ENCODE results near the gene RPTOR.
A peak's percentile ranks its signal among the peaks of the same experiment; 100 is the strongest.

The RPTOR gene, protein sequence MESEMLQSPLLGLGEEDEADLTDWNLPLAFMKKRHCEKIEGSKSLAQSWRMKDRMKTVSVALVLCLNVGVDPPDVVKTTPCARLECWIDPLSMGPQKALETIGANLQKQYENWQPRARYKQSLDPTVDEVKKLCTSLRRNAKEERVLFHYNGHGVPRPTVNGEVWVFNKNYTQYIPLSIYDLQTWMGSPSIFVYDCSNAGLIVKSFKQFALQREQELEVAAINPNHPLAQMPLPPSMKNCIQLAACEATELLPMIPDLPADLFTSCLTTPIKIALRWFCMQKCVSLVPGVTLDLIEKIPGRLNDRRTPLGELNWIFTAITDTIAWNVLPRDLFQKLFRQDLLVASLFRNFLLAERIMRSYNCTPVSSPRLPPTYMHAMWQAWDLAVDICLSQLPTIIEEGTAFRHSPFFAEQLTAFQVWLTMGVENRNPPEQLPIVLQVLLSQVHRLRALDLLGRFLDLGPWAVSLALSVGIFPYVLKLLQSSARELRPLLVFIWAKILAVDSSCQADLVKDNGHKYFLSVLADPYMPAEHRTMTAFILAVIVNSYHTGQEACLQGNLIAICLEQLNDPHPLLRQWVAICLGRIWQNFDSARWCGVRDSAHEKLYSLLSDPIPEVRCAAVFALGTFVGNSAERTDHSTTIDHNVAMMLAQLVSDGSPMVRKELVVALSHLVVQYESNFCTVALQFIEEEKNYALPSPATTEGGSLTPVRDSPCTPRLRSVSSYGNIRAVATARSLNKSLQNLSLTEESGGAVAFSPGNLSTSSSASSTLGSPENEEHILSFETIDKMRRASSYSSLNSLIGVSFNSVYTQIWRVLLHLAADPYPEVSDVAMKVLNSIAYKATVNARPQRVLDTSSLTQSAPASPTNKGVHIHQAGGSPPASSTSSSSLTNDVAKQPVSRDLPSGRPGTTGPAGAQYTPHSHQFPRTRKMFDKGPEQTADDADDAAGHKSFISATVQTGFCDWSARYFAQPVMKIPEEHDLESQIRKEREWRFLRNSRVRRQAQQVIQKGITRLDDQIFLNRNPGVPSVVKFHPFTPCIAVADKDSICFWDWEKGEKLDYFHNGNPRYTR (N-terminal part only)

DNA sequence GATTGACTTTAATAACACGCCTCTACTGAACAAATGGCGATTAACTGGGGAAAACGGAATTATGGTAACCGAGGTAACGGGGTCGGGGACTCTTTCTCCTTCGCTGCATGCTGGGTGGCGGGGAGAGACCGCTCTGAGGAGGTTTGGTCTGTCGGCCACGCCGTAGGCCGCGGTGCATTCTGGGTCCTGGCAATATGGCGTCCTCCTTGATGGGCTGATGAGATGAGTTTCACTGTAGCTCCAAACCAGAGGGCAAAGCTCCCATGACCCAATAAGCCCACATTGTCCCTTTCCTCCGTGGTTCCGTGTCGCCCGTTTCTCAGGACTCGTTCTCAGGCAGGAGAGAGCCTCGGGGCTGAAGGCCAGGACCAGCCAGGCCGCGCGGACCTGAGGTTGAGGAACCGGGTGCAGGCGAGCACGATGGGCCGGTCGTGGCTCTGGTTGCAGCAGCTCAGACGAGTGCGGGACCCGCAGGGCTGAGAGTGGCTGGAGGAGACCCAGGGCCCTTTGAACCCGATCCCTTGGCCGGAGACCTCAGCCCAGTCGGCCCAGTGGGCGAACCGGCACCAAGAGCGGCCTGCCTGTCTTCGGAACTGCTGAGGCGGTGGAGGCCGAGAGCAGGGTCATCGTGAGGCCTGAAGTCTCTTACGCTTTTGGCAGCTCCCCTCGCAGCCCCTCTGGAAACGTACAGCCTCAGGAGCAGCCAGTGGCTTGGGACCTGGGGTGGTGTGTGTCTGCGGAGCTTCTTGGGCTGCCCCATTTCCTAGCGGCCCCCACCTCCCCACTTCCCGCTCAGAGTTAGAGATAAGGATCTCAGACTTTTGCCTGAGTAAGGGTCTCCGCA, at the start of gene RPTOR:
Gene RPTOR, plus strand, starts transcription at position 184 of the 844 bp plus-strand sequence. CDS start 792 bp downstream, outside the sequence.
- Histone ChIP-seq H3K4me2 (peak within 1 kb of the TSS; percentile 79 to 99 (median 97)), H3K9ac (peak within 1 kb of the TSS; percentile 93 to 99 (median 95)), H3K27ac (peak within 1 kb of the TSS; percentile 76 to 99 (median 93)), H3K4me3 (peak within 1 kb of the TSS; percentile 85 to 100 (median 94)), H3K36me3 (peaks cover 0 to 19% (median 5%) of the 10 kb centered on the region in 11 experiments; a peak in 9 of 22 replicates), H3K27me3 (no peaks in the 10 kb centered on the region), H3K9me3 (replicated peaks in 1 of 11) (no peaks in the 10 kb centered on the region), H3K4me1 (peaks cover 20 to 41% (median 29%) of the 10 kb centered on the region in 10 experiments), H4K20me1 (peaks cover 5 to 38% (median 32%) of the 10 kb centered on the region in 11 experiments; a peak in 20 of 22 replicates)
- no peak for TF ChIP-seq Cebpa-rat (IDR thresholded peaks at IDR 0.05)

DNA sequence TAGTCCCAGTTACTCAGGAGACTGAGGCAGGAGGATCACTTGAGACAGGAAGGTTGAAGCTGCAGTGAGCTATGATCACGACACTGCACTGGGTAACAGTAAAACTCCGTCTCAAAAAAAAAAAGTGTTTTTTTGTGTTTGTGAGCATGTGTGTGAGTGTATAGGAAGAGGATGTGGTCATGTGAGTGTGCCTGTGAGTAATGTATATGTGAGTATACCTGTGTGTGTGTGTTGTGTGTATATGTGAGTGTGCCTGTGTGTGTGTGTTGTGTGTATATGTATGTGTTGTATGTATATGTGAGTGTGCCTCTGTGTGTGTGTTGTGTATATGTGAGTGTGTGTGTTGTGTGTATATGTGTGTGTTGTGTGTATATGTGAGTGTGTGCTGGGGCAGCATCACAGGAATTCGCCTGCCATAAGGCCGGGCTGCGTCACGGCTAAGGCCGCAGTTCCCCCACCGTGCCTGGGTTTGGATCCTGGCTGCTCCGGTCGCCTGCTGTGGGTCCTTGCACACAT, 46.9 kb upstream of the RPTOR start:
- Histone ChIP-seq H3K27ac (no peak overlapping the region), H3K4me3 (no peak overlapping the region), H3K36me3 (no peaks in the 10 kb centered on the region), H3K4me1 (peaks cover 0 to 32% (median 15%) of the 10 kb centered on the region in 10 experiments; a peak in 13 of 20 replicates), H4K20me1 (no peaks in the 10 kb centered on the region; a peak in 2 of 22 replicates), H3K27me3 (peaks cover 0 to 9% (median 0%) of the 10 kb centered on the region in 11 experiments; a peak in 3 of 22 replicates), H3K9ac (no peak overlapping the region), H3K4me2 (peak overlapping the region in 10 of 11 experiments; percentile 7 to 50 (median 32); a peak in 15 of 22 replicates), H3K9me3 (replicated peaks in 1 of 11) (no peaks in the 10 kb centered on the region)
- TF ChIP-seq Cebpa-rat (IDR thresholded peaks at IDR 0.05): no peak

DNA sequence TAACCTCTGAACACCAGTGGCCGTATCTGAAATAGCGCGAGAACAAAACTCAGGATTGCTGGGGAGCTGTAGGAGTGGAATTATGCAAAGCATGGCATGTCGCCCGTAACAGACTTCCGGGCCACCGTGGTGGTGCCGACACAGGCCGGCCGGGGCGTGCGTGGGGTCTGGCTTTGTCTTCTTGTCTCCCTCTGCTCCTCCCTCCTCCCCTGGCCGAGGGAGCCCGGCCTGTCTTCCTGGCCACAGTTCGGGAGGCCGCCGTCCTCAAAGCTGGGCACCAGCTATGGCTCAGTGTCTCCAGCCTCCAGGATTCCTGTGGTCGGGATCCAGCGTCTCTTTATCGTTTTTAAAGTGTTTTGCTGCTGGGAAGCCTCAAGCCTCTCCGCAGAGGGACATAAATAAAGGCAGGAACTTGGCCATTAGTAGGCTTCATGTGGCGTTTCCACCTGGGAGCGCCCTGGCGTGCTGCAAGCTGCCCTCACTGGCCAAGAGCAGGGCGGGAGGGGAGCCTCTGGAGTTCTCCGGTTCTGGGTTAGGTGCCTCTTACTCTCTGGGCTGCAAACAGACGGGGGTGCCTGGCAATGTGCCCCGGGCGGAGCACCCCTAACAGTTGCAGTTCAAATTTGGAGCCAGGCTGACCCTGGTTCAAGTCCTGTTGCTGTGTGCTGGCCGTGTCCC, 46.3 kb upstream of the RPTOR start:
- H3K9me3 ChIP-seq (replicated peaks in 1 of 11): no peaks in the 10 kb centered on the region
- H3K4me3 ChIP-seq: no peak overlapping the region
- no peak overlapping the region for H3K9ac ChIP-seq
- H4K20me1 ChIP-seq: no peaks in the 10 kb centered on the region; a peak in 2 of 22 replicates
- peak overlapping the region in 10 of 11 experiments; percentile 7 to 50 (median 32); a peak in 15 of 22 replicates for H3K4me2 ChIP-seq
- H3K27ac ChIP-seq: peak overlapping the region in 4 of 11 experiments; percentile 6 to 38 (median 24); a peak in 3 of 22 replicates
- peaks cover 0 to 9% (median 0%) of the 10 kb centered on the region in 11 experiments; a peak in 3 of 22 replicates for H3K27me3 ChIP-seq
- peaks cover 0 to 32% (median 15%) of the 10 kb centered on the region in 10 experiments; a peak in 13 of 20 replicates for H3K4me1 ChIP-seq
- TF ChIP-seq Cebpa-rat (IDR thresholded peaks at IDR 0.05): no peak
- no peaks in the 10 kb centered on the region for H3K36me3 ChIP-seq

DNA sequence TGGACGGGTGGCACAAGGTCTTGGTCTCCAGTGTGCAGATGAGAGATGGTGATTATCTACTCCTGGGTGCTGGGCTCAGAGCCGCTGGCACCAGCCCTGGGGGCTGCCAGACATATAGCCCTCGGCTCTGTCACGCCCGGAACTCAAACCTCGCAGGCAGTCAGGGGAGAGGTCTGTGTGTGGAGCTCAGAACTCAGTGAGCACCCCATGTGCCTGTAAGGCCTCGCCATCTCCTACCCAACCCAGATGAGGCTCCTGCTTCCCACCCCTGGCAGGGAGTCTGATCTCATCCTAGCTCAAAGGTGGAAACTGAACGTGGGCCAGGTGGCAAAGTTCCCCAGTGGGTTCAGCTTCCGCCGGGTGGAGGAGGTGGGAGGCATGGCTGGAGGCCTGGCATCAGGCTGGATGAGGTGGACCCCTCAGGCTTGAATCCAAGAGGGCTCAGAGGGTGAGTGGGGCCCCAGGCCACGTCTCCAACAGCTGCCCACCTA, 45.7 kb upstream of the RPTOR start:
- no peaks in the 10 kb centered on the region for H3K9me3 ChIP-seq (replicated peaks in 1 of 11)
- TF ChIP-seq Cebpa-rat (IDR thresholded peaks at IDR 0.05): no peak
- H3K4me3 ChIP-seq: no peak overlapping the region
- H3K4me2 ChIP-seq: peak overlapping the region in 7 of 11 experiments; percentile 7 to 50 (median 37); a peak in 11 of 22 replicates
- H3K27ac ChIP-seq: no peak overlapping the region
- no peaks in the 10 kb centered on the region; a peak in 1 of 22 replicates for H4K20me1 ChIP-seq
- H3K4me1 ChIP-seq: peaks cover 0 to 32% (median 15%) of the 10 kb centered on the region in 10 experiments; a peak in 13 of 20 replicates
- no peak overlapping the region for H3K9ac ChIP-seq
- H3K36me3 ChIP-seq: no peaks in the 10 kb centered on the region
- H3K27me3 ChIP-seq: peaks cover 0 to 9% (median 0%) of the 10 kb centered on the region in 11 experiments; a peak in 3 of 22 replicates

DNA sequence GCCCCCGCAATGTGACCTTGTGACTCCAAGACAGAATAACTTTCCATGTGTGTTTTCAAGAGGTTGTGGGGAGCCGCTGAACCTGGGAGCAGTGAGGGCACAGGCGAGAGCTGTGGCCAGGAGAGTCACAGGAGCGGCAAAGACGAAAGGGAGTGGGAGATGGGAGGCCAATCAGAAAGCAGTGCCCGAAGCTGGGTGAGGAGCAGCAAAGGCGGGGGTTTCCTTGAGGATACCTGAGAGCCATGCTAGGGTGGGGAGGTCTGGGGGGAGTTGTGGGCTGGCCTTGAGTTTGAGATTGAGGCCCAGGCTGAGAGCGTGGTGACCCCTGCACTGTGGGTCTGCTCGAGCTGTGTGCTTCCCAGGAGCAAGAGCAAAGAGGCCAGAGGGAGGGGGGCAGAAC, 45.1 kb upstream of the RPTOR start:
- Histone ChIP-seq H3K4me3 (no peak overlapping the region), H3K27me3 (peaks cover 0 to 9% (median 0%) of the 10 kb centered on the region in 11 experiments; a peak in 3 of 22 replicates), H3K36me3 (no peaks in the 10 kb centered on the region), H4K20me1 (no peaks in the 10 kb centered on the region; a peak in 1 of 22 replicates), H3K9ac (no peak overlapping the region), H3K9me3 (replicated peaks in 1 of 11) (no peaks in the 10 kb centered on the region), H3K4me1 (peaks cover 0 to 32% (median 15%) of the 10 kb centered on the region in 10 experiments; a peak in 13 of 20 replicates), H3K27ac (no peak overlapping the region), H3K4me2 (peak overlapping the region in 4 of 11 experiments; percentile 21 to 41 (median 38); a peak in 5 of 22 replicates)
- no peak for TF ChIP-seq Cebpa-rat (IDR thresholded peaks at IDR 0.05)

DNA sequence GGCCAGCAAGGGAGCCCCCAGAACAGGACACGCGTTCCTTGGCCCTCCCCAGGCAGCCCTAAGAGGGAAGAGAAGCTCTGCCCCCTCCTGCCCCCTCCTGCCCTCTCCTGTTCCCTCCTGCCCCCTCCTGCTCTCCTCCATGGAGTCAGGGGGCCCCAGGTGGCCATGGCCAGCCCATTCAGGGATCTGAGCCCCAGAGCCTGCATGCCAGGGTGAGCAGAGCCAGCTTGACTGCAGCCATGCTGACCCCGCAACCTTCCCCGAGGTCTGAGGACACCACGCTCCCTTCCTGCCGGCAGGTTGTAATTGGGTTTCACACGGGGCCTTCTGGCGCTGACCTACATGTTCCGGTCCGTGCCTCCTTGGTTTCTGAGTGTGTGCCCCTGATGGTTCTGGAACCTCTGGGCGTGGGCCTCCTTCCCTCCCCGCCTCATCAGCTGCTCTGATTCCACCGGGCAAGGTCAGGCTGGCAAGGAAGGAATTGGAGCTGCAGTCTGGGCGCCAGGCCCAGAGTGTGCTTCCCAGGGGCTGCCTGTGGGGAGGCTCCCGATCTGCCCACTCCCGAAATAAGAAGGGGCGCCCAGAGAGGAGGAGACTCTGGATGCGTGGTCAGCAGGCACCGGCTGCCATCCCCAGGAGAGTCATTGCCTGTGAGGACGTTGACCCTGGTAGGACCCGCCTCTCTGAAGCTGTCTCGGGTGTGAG, 44.5 kb upstream of the RPTOR start:
- Histone ChIP-seq H3K4me2 (peak overlapping the region in 7 of 11 experiments; percentile 2 to 41 (median 21); a peak in 8 of 22 replicates), H3K9ac (0 out of 22 replicates have a peak overlapping the region, but pooled peaks of 2 of the 11 experiments have one; percentile 5 to 14), H3K27me3 (peaks cover 0 to 9% (median 0%) of the 10 kb centered on the region in 11 experiments; a peak in 3 of 22 replicates), H3K36me3 (no peaks in the 10 kb centered on the region), H3K4me3 (no peak overlapping the region), H4K20me1 (no peaks in the 10 kb centered on the region; a peak in 2 of 22 replicates), H3K4me1 (peaks cover 0 to 32% (median 15%) of the 10 kb centered on the region in 10 experiments; a peak in 13 of 20 replicates), H3K27ac (no peak overlapping the region), H3K9me3 (replicated peaks in 1 of 11) (no peaks in the 10 kb centered on the region)
- no peak for TF ChIP-seq Cebpa-rat (IDR thresholded peaks at IDR 0.05)

Measured in BLaER1 treated with 17β-estradiol and CSF1 and Interleukin-3, amounts not matched to agents 10 nM and 100 nM (cell line).